AG04450 (cell line): Measurements from ENCODE around the gene NXPH2. TPM values are rescaled to one million over a fixed set of nuclear protein-coding genes. Genes with fewer than 3 reads are reported as not detected.

ENCODE experiments used
- CTCF ChIA-PET: fragments of 300-600, 350-600 bp; formaldehyde crosslinking; extraction: SDS; loops from one replicate; lab custom pipeline; 2022; ENCODE audit warnings: antibody characterized with exemption, inconsistent platforms; lab: Charles Lee
- POLR2A ChIA-PET: fragments of 350-600 bp; formaldehyde crosslinking; extraction: SDS; loops from one replicate; lab custom pipeline; 2021; ENCODE audit warnings: antibody characterized with exemption, inconsistent platforms; lab: Yijun Ruan, JAX
- DNase-seq: peaks from one replicate; pipeline ENCODE4 v3.0.0-alpha.2; 2011; ENCODE audit warnings: low read depth, low spot score
- H3K27ac ChIP-seq: one replicate; pipeline ENCODE4 v1.5.1; 2012; ENCODE audit warnings: low read depth, low read length, control low read depth
- H3K27me3 ChIP-seq: one replicate; pipeline ENCODE4 v1.6.0; 2012; ENCODE audit warnings: low read length; ENCODE audit not compliant: control insufficient read depth, insufficient read depth
- H3K4me3 ChIP-seq: 2 replicates; pipeline ENCODE4 v1.5.1; 2011; ENCODE audit warnings: mild to moderate bottlenecking, low read depth, low read length, control low read depth
- H3K9me3 ChIP-seq: 2 replicates; pipeline ENCODE4 v1.5.1; 2012; ENCODE audit warnings: low read length; ENCODE audit not compliant: control insufficient read depth, insufficient read depth
- CTCF ChIP-seq: IDR thresholded peaks from 2 replicates; pipeline ENCODE4 v1.5.1; 2011; ENCODE audit warnings: low read depth, low read length, control low read depth, inconsistent platforms
- polyA plus RNA-seq: library from polyadenylated mRNA; depleted of rRNA; stranded (reverse); fragments of >200 nt; gene quantifications from 2 replicates; pipeline ENCODE4 v1.2.3, GENCODE V29; 2011

NXPH2 gene
- polyA plus RNA-seq, 1 experiment: not detected

GRCh38 chr2:138698428-138698827, 81.8 kb downstream of the NXPH2 start:
- CTCF ChIA-PET: no interaction called here
- Histone ChIP-seq H3K4me3 (no peak overlapping the region), H3K27ac (no peak overlapping the region), H3K27me3 (no peaks in the 10 kb centered on the region), H3K9me3 (no peaks in the 10 kb centered on the region)
- DNase-seq: no peak
- POLR2A ChIA-PET: no interaction called here
- no peak for TF ChIP-seq CTCF

- TF ChIP-seq CTCF: no peak
- CTCF ChIA-PET: no interaction called here
- no peak overlapping the region for H3K4me3 ChIP-seq
- POLR2A ChIA-PET: no interaction called here
- no peaks in the 10 kb centered on the region for H3K9me3 ChIP-seq
- H3K27ac ChIP-seq: no peak overlapping the region
- DNase-seq: no peak
- no peaks in the 10 kb centered on the region for H3K27me3 ChIP-seq
These were observed 88.5 kb downstream of the NXPH2 start for GRCh38 chr2:138691667-138692066.

GRCh38 chr2:138689705-138690104, 90.5 kb downstream of the NXPH2 start:
- no peak for DNase-seq
- Histone ChIP-seq H3K27me3 (no peaks in the 10 kb centered on the region), H3K9me3 (no peaks in the 10 kb centered on the region), H3K27ac (no peak overlapping the region), H3K4me3 (no peak overlapping the region)
- CTCF ChIA-PET: no interaction called here
- POLR2A ChIA-PET: no interaction called here
- TF ChIP-seq CTCF: no peak

- no peaks in the 10 kb centered on the region for H3K27me3 ChIP-seq
- H3K4me3 ChIP-seq: no peak overlapping the region
- H3K27ac ChIP-seq: no peak overlapping the region
- ChIA-PET CTCF (no interaction called here), POLR2A (no interaction called here)
- TF ChIP-seq CTCF: no peak
- no peaks in the 10 kb centered on the region for H3K9me3 ChIP-seq
- no peak for DNase-seq
These were observed 98.0 kb downstream of the NXPH2 start for GRCh38 chr2:138682163-138682562.

- no peak for TF ChIP-seq CTCF
- Histone ChIP-seq H3K27me3 (no peaks in the 10 kb centered on the region), H3K27ac (no peak overlapping the region), H3K9me3 (no peaks in the 10 kb centered on the region), H3K4me3 (no peak overlapping the region)
- POLR2A ChIA-PET: no interaction called here
- CTCF ChIA-PET: interaction anchor here (0.6 kb wide), 1 partner anchor 552 kb away, joined by 5 read pairs; no protein-coding TSS in a partner anchor
- DNase-seq: no peak
These were observed 103.0 kb downstream of the NXPH2 start for GRCh38 chr2:138677221-138677620.
